A673 (cell line): ENCODE results near the gene PRRG1. TPM values are rescaled to one million over a fixed set of nuclear protein-coding genes. Genes with fewer than 3 reads are reported as not detected.

Source experiments
- BruUV-seq: library from RNA; stranded (reverse); fragments of 400-500 nt; replicated peaks from 2 replicates; lab custom pipeline; 2021; lab: Mats Ljungman, UMichigan
- CTCF ChIA-PET: fragments of 300-600 bp; sonication (Branson Sonifier 250); formaldehyde crosslinking; loops from one replicate; lab custom pipeline; 2022; ENCODE audit warnings: antibody characterized with exemption; lab: Charles Lee
- POLR2A ChIA-PET: fragments of 300-600 bp; sonication (Branson Sonifier 250); formaldehyde crosslinking; loops from one replicate; lab custom pipeline; 2022; ENCODE audit warnings: antibody characterized with exemption; ENCODE audit not compliant: low non-redundant PET; lab: Charles Lee
- DNase-seq: peaks from one replicate; pipeline ENCODE4 v3.0.0-alpha.2; 2015; ENCODE audit warnings: low spot score
- H3K27ac ChIP-seq: fragments of 200-600 bp; sonication (generic); 2 replicates; pipeline ENCODE4 v1.5.1; 2016; ENCODE audit warnings: mixed run types, low read depth, mild to moderate bottlenecking, mixed read lengths, antibody characterized with exemption, low read length; ENCODE audit not compliant: poor library complexity, severe bottlenecking
- H3K27me3 ChIP-seq: fragments of 200-600 bp; sonication (generic); replicated peaks from 2 replicates; pipeline ENCODE4 v1.6.1; 2017; ENCODE audit warnings: mixed run types, low read depth, mild to moderate bottlenecking, mixed read lengths, antibody characterized with exemption, low read length; ENCODE audit not compliant: insufficient read depth, poor library complexity
- H3K36me3 ChIP-seq: fragments of 200-600 bp; sonication (generic); 2 replicates; pipeline ENCODE4 v1.6.1; 2016; ENCODE audit warnings: mixed run types, mild to moderate bottlenecking, mixed read lengths, antibody characterized with exemption, low read length; ENCODE audit not compliant: insufficient read depth, poor library complexity, severe bottlenecking
- H3K4me1 ChIP-seq: fragments of 200-600 bp; sonication (generic); 2 replicates; pipeline ENCODE4 v1.6.1; 2017; ENCODE audit warnings: mixed run types, mild to moderate bottlenecking, mixed read lengths, antibody characterized with exemption, low read length; ENCODE audit not compliant: insufficient read depth, poor library complexity, severe bottlenecking
- H3K4me3 ChIP-seq: fragments of 200-600 bp; sonication (generic); 2 replicates; pipeline ENCODE4 v1.5.1; 2016; ENCODE audit warnings: low read depth, mixed run types, mild to moderate bottlenecking, mixed read lengths, low read length; ENCODE audit not compliant: poor library complexity, severe bottlenecking
- H3K9me3 ChIP-seq: fragments of 200-600 bp; sonication (generic); 2 replicates; pipeline ENCODE4 v1.6.1; 2016; ENCODE audit warnings: mixed run types, low read depth, mild to moderate bottlenecking, mixed read lengths, antibody characterized with exemption, low read length; ENCODE audit not compliant: poor library complexity, severe bottlenecking
- EZH2 ChIP-seq: fragments of 200-600 bp; sonication (generic); IDR thresholded peaks from 2 replicates; pipeline ENCODE4 v1.6.1; 2017; ENCODE audit warnings: borderline replicate concordance, low read depth, mild to moderate bottlenecking, mixed read lengths, antibody characterized with exemption, low read length; ENCODE audit not compliant: poor library complexity, severe bottlenecking
- intact Hi-C: fragments of 100-400 bp; cut with micrococcal nuclease; formaldehyde crosslinking; loops from one replicate; pipeline ENCODE4 v1.10.0; 2022; ENCODE audit not compliant: unreplicated experiment
- total RNA-seq: library from RNA; stranded (reverse); gene quantifications from 2 replicates; pipeline ENCODE4 v1.2.3, GENCODE V29; 2021
- TF ChIP-seq, protein P1 (sequence below): fragments of 300-800, 200-600 bp; sonication (generic); conservative IDR thresholded peaks from 2 replicates; pipeline ENCODE4 v1.5.1; 2017; ENCODE audit warnings: low read depth, mild to moderate bottlenecking, antibody characterized with exemption, low read length, moderate library complexity, mixed read lengths

PRRG1 gene
- total RNA-seq, 1 experiment from 2014 or later, result 10.4 TPM

DNA sequence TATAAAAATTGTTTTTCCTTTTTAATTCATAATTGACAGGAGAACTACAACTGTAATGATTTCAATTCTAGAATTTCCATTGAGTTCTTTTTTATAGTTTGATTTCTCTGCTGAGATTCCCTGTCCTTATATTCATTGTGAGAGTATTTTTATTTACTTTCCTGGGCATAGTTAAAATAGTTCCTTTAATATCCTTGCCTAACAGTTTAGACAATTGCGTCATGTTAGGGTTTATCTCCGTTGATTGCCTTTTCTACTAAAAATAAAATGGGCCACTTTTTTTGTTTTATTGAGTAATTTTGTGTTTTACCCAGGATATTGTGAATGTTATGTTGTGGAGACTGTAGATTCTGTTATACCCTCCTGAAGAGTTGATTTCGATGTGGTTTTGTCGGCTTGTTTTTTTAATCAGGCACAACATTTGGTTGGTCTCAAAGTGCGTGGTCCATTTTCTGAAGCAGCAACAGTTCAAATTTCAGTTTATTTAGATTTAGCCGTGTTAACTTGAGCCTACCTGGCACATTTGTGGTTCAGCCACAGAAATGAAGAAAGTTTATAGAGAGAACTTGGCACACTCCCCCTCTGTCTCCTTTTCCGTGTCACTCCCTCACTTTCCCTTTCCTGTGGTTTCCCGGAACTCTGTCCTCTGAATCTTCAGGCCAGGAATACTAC is 16.0 kb upstream of the PRRG1 start:
- TF ChIP-seq EZH2, result no peak
- TF ChIP-seq, protein P1, sequence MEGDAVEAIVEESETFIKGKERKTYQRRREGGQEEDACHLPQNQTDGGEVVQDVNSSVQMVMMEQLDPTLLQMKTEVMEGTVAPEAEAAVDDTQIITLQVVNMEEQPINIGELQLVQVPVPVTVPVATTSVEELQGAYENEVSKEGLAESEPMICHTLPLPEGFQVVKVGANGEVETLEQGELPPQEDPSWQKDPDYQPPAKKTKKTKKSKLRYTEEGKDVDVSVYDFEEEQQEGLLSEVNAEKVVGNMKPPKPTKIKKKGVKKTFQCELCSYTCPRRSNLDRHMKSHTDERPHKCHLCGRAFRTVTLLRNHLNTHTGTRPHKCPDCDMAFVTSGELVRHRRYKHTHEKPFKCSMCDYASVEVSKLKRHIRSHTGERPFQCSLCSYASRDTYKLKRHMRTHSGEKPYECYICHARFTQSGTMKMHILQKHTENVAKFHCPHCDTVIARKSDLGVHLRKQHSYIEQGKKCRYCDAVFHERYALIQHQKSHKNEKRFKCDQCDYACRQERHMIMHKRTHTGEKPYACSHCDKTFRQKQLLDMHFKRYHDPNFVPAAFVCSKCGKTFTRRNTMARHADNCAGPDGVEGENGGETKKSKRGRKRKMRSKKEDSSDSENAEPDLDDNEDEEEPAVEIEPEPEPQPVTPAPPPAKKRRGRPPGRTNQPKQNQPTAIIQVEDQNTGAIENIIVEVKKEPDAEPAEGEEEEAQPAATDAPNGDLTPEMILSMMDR, result no peak
- Histone ChIP-seq H3K4me1 (no peaks in the 10 kb centered on the region), H3K9me3 (no peaks in the 10 kb centered on the region), H3K36me3 (no peaks in the 10 kb centered on the region), H3K27me3 (no peaks in the 10 kb centered on the region), H3K27ac (no peak overlapping the region), H3K4me3 (no peak overlapping the region)
- BruUV-seq, result no TSS peak
- DNase-seq, result no peak
- ChIA-PET CTCF (no interaction called here), POLR2A (no interaction called here)
- intact Hi-C loops, result no loop called here

DNA sequence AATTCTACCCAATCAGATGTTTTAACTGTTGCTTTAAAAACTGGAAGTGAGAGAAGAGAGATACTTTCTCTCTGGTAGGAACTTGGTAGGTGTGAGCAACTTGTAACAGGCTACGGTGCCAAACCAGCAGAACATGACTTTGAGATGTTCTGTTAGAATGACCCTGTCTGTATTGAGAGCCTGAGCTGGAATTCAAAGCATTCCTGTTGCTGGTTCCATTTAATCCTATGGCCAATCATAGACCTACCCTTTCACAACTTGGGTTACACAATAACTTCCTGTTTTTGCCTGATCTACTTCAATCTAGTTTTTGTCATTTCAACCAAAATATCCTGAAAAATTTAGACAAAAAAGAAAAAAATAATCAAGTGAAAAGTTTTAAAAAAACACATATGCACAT is 1.7 kb upstream of the PRRG1 start:
- POLR2A ChIA-PET, result no interaction called here

DNA sequence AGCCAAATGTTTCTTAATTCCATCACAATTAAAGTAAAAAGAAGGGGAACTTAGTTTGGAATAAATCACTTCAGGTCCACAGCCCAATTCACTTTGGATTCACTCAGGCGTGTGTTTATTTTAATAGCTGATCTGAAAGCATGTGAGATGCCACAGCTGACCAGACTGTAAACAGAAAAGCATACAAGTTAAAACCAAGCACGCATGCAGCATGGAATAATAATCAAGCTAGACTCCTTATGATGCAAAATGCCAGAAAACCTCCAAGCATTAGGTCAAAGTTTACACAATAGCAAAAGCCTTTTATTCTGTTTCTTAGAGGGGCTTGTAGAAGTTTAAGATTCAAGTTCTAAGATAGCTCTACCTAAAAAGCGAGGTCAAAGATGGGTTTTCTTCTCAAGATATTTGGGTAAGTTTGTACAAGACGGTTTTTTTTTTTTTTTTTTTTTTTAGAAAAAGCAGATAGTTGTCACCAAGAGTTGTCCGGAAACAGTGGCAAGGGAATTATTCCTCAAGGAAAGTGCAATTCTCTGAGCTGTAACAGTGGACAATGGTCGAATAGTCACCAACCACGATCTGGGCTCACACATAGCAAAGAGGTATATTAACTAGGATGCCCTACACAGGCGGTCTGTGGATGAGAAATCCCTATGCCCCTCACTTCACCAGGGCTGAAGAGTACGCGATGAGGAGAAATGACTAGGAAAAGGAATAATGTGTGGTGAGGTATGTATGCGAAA is 763 bp upstream of the PRRG1 start:
- TF ChIP-seq, protein P1, result no peak
- no peak for TF ChIP-seq EZH2
- Histone ChIP-seq H3K9me3 (no peaks in the 10 kb centered on the region), H3K4me1 (peaks cover 12% of the 10 kb centered on the region), H3K27ac (no peak overlapping the region), H3K27me3 (no peaks in the 10 kb centered on the region), H3K36me3 (no peaks in the 10 kb centered on the region), H3K4me3 (peak overlapping the region; percentile 70)
- DNase-seq, result no peak
- CTCF ChIA-PET, result no interaction called here
- no TSS peak for BruUV-seq
- POLR2A ChIA-PET, result no interaction called here
- intact Hi-C loops, result no loop called here

More for the DNA sequence above, 1.7 kb upstream of the PRRG1 start:
- Histone ChIP-seq H3K36me3 (no peaks in the 10 kb centered on the region), H3K27me3 (no peaks in the 10 kb centered on the region), H3K27ac (no peak overlapping the region), H3K9me3 (no peaks in the 10 kb centered on the region), H3K4me1 (peaks cover 12% of the 10 kb centered on the region), H3K4me3 (no peak overlapping the region)
- TF ChIP-seq, protein P1, result no peak
- TF ChIP-seq EZH2, result no peak
- intact Hi-C loops, result no loop called here
- peak; percentile 46 for DNase-seq
- no TSS peak for BruUV-seq
- CTCF ChIA-PET, result no interaction called here
